ENCODE measurements around the gene IMMP2L.

Gene IMMP2L

GRCh38 chr7:111212857-111213523, 349.3 kb downstream of the IMMP2L start:
- no peak for DNase-seq (ENCODE audit: low read depth in 2 of 2)

GRCh38 chr7:111210996-111211395, 351.3 kb downstream of the IMMP2L start:
- no peak for DNase-seq (ENCODE audit: low read depth in 2 of 2)

GRCh38 chr7:111210043-111210442, 352.2 kb downstream of the IMMP2L start:
- DNase-seq (ENCODE audit: low read depth in 2 of 2) = no peak

GRCh38 chr7:111205251-111205650, 357.0 kb downstream of the IMMP2L start:
- no peak for DNase-seq (ENCODE audit: low read depth in 2 of 2)

GRCh38 chr7:111202321-111202720, 360.0 kb downstream of the IMMP2L start:
- DNase-seq (ENCODE audit: low read depth in 2 of 2) = no peak

- DNase-seq (ENCODE audit: low read depth in 2 of 2) = no peak
Measured at GRCh38 chr7:111199643-111200042, 362.6 kb downstream of the IMMP2L start.

- DNase-seq (ENCODE audit: low read depth in 2 of 2) = no peak
Measured at GRCh38 chr7:111198255-111198654, 364.0 kb downstream of the IMMP2L start.

- DNase-seq (ENCODE audit: low read depth in 2 of 2) = no peak
Measured at GRCh38 chr7:111196655-111197054, 365.6 kb downstream of the IMMP2L start.

- DNase-seq (ENCODE audit: low read depth in 2 of 2) = no peak
Measured at GRCh38 chr7:111192614-111193413, 369.5 kb downstream of the IMMP2L start.

GRCh38 chr7:111190804-111191203, 371.5 kb downstream of the IMMP2L start:
- DNase-seq (ENCODE audit: low read depth in 2 of 2) = no peak

- no peak for DNase-seq (ENCODE audit: low read depth in 2 of 2)
Measured at GRCh38 chr7:111184987-111185386, 377.3 kb downstream of the IMMP2L start.

GRCh38 chr7:111183321-111183720, 379.0 kb downstream of the IMMP2L start:
- DNase-seq (ENCODE audit: low read depth in 2 of 2) = no peak

GRCh38 chr7:111180338-111180737, 382.0 kb downstream of the IMMP2L start:
- DNase-seq (ENCODE audit: low read depth in 2 of 2) = no peak

- no peak for DNase-seq (ENCODE audit: low read depth in 2 of 2)
Measured at GRCh38 chr7:111175908-111176441, 386.3 kb downstream of the IMMP2L start.

- no peak for DNase-seq (ENCODE audit: low read depth in 2 of 2)
Measured at GRCh38 chr7:111174510-111174909, 387.8 kb downstream of the IMMP2L start.

- no peak for DNase-seq (ENCODE audit: low read depth in 2 of 2)
Measured at GRCh38 chr7:111173990-111174389, 388.3 kb downstream of the IMMP2L start.

- DNase-seq (ENCODE audit: low read depth in 2 of 2) = no peak
Measured at GRCh38 chr7:111173528-111173927, 388.8 kb downstream of the IMMP2L start.

- DNase-seq (ENCODE audit: low read depth in 2 of 2) = no peak
Measured at GRCh38 chr7:111172564-111173257, 389.6 kb downstream of the IMMP2L start.

- no peak for DNase-seq (ENCODE audit: low read depth in 2 of 2)
Measured at GRCh38 chr7:111168182-111168581, 394.1 kb downstream of the IMMP2L start.

GRCh38 chr7:111164442-111164841, 397.9 kb downstream of the IMMP2L start:
- DNase-seq (ENCODE audit: low read depth in 2 of 2) = no peak

GRCh38 chr7:111162692-111163091, 399.6 kb downstream of the IMMP2L start:
- no peak for DNase-seq (ENCODE audit: low read depth in 2 of 2)

GRCh38 chr7:111160297-111160696, 402.0 kb downstream of the IMMP2L start:
- no peak for DNase-seq (ENCODE audit: low read depth in 2 of 2)

Measured in stimulated activated CD4-positive, alpha-beta T cell treated with anti-CD3 and anti-CD28 coated beads, Interleukin-15, amount 100 ng/mL, for 48 hours (primary cell).